H1 (cell line): ENCODE measurements around the gene FRMPD1. TPM values are rescaled to one million over a fixed set of nuclear protein-coding genes. Genes with fewer than 3 reads are reported as not detected.

Experiments used
- CREB1 ChIP-seq: IDR thresholded peaks from 2 replicates; pipeline ENCODE4 v1.6.1; 2012; ENCODE audit warnings: inconsistent platforms
- GABPA ChIP-seq: IDR thresholded peaks from 2 replicates; pipeline ENCODE4 v1.6.1; 2011; ENCODE audit warnings: mild to moderate bottlenecking, low read length, moderate library complexity, borderline replicate concordance; ENCODE audit not compliant: insufficient read depth
- KDM5A ChIP-seq: fragments of 200-600 bp; IDR thresholded peaks from 2 replicates; pipeline ENCODE4 v1.7.1; 2012; ENCODE audit warnings: mild to moderate bottlenecking, low read length, inconsistent platforms, mixed read lengths
- RAD21 ChIP-seq, 2 experiments: IDR thresholded peaks in 1 of 2; conservative IDR thresholded peaks in 1 of 2; 2 replicates each; pipeline ENCODE4 v1.6.1; 2011; ENCODE audit warnings: low read depth in 2 of 2, low read length in 2 of 2, improper control_type of control experiment in 1 of 2, inconsistent platforms in 1 of 2, mild to moderate bottlenecking in 1 of 2, moderate library complexity in 1 of 2
- RBBP5 ChIP-seq: IDR thresholded peaks from 2 replicates; pipeline ENCODE4 v1.7.1; 2012; ENCODE audit warnings: low read depth, mild to moderate bottlenecking, inconsistent platforms, low read length, moderate library complexity, borderline replicate concordance
- SUZ12 ChIP-seq: fragments of 200-600 bp; sonication (generic); IDR thresholded peaks from 2 replicates; pipeline ENCODE4 v1.6.1; 2012; ENCODE audit warnings: mild to moderate bottlenecking, inconsistent platforms, low read length, moderate library complexity, mixed read lengths
- TAF7 ChIP-seq: optimal IDR thresholded peaks from 2 replicates; pipeline ENCODE3; 2011; ENCODE audit warnings: low read depth, mild to moderate bottlenecking, inconsistent platforms, low read length, moderate library complexity, borderline replicate concordance
- polyA plus RNA-seq, 7 experiments: library from polyadenylated mRNA; depleted of rRNA in 3 of 7; stranded (reverse) in 5 of 7; unstranded in 2 of 7; fragments of >200 nt in 5 of 7; fragments of 200-250 nt in 2 of 7; gene quantifications; 1 replicate in 5 of 7; 2 replicates in 1 of 7; 4 replicates in 1 of 7; pipeline versions ENCODE4 v1.2.1 to v1.2.3, GENCODE V29; 2011 to 2013; ENCODE audit warnings: missing spikeins in 2 of 7, mixed read lengths in 2 of 7
- total RNA-seq: library from RNA; stranded (reverse); fragmentation: NEBNext Ultra II Directional; extraction: Animal tissue kit (Norgen Biotek cat#: 25700); gene quantifications from 2 replicates; pipeline ENCODE4 v1.2.1, GENCODE V29; 2021

Gene FRMPD1
- total and polyA plus RNA-seq, 2 of the 8 experiments (the other 6 are each of a cell fraction or from before 2014, with no cell fraction given) = 0.27 to 0.32 TPM

DNA sequence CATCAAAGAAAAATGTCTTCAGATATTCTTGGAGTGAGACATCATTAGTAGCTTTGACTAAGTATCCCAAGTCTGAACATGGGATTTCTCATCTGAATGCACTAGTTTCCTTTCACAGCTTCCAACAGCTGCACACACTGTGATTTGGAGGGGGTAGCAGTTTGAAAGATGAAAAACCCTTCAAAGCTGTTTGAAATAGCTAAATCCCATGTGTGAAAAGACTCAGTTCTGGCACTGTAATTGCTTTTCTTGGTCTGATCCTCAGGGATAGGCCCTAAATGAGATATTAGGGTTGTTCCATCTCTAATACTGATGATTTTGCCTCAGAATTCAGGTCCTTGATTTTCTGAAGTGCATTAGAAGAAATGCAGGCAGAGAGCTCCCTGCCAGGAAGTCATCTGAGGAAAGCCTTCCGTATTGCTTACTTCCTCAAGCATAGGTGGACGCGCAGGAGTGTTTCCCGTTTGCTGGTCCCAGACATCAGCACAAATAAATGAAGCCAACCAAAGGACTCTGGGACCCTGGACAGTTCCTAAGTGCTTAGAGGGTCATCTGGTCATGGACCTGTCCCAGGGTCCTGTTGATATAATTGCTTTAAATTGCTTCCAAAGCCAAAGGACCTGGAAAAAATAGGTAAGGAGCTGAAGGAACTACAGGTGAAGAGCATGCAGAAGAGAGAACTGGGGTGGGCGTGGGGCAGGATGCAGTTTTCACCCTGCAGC is 25.6 kb upstream of the FRMPD1 start (continued):
- TF ChIP-seq TAF7 (no peak), SUZ12 (no peak), KDM5A (no peak), RBBP5 (no peak), GABPA (no peak), RAD21 (IDR thresholded peaks at IDR 0.05 in 1 of 2, conservative IDR thresholded peaks at IDR 0.05 in 1 of 2; ENCODE audit: low read depth in 2 of 2, low read length in 2 of 2) (no peak), CREB1 (no peak)
